Type B pancreatic cell (in vitro differentiated cells): ENCODE measurements around the gene ABTB2. TPM values are rescaled to one million over a fixed set of nuclear protein-coding genes. Genes with fewer than 3 reads are reported as not detected.

ENCODE experiments used
- DNase-seq: peaks from one replicate; pipeline ENCODE4 v3.0.0; 2021; ENCODE audit warnings: mixed read lengths; ENCODE audit not compliant: unreplicated experiment; ENCODE audit errors: extremely low spot score
- H3K27ac Mint-ChIP-seq: 2 replicates; pipeline ENCODE4 v1.8.0; 2021; ENCODE audit warnings: mild to moderate bottlenecking, mixed read lengths
- H3K27me3 Mint-ChIP-seq: 2 replicates; pipeline ENCODE4 v1.8.0; 2021; ENCODE audit warnings: mixed read lengths
- H3K36me3 Mint-ChIP-seq: 2 replicates; pipeline ENCODE4 v1.8.0; 2021; ENCODE audit warnings: mixed read lengths
- H3K4me1 Mint-ChIP-seq: one replicate; pipeline ENCODE4 v1.8.0; 2021; ENCODE audit warnings: mixed read lengths; ENCODE audit not compliant: unreplicated experiment
- H3K4me3 Mint-ChIP-seq: 2 replicates; pipeline ENCODE4 v1.8.0; 2021; ENCODE audit warnings: mild to moderate bottlenecking, mixed read lengths
- H3K9me3 Mint-ChIP-seq: 2 replicates; pipeline ENCODE4 v1.8.0; 2021; ENCODE audit warnings: mixed read lengths
- CTCF ChIP-seq: fragments of 200-600 bp; sonication (generic); conservative IDR thresholded peaks from 2 replicates; pipeline ENCODE4 v1.5.0; 2021; ENCODE audit warnings: antibody characterized with exemption, mild to moderate bottlenecking
- total RNA-seq: library from RNA; stranded (reverse); gene quantifications from 2 replicates; pipeline ENCODE4 v1.2.1, GENCODE V29; 2021; ENCODE audit warnings: low replicate concordance

Gene ABTB2
- total RNA-seq, 1 donor from 2014 or later: 13.5 TPM

DNA sequence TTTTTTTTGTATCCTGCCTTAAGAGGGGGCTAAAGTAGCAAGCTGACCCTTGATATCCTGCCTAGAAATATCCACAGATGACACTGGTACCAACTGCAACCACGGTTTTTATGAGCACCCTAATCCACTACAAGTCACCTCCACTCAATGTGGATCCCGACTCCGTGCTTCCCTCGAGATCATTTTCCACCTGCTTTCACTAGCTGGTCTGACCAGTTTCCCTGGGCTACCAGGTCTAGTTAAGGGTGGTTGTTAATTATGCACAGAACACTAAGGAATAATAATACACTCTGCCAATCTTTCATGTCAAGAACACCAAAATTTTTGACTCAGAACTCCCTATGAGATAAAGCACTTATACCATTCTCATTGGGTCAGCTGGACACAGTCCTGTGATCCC, 82.3 kb downstream of the ABTB2 start:
- DNase-seq: no peak
- Mint-ChIP-seq H3K36me3 (no peaks in the 10 kb centered on the region), H3K4me3 (no peak overlapping the region), H3K27ac (peak overlapping the region; percentile 94), H3K27me3 (no peaks in the 10 kb centered on the region), H3K9me3 (no peaks in the 10 kb centered on the region), H3K4me1 (peaks cover 42% of the 10 kb centered on the region)
- no peak for TF ChIP-seq CTCF

- Mint-ChIP-seq H3K27ac (peak overlapping the region; percentile 94), H3K4me1 (peaks cover 43% of the 10 kb centered on the region), H3K27me3 (no peaks in the 10 kb centered on the region), H3K9me3 (no peaks in the 10 kb centered on the region), H3K4me3 (peak overlapping the region; percentile 65), H3K36me3 (no peaks in the 10 kb centered on the region)
- no peak for TF ChIP-seq CTCF
- no peak for DNase-seq
Measured at GRCh38 chr11:34274712-34275398, 83.0 kb downstream of the ABTB2 start.

DNA sequence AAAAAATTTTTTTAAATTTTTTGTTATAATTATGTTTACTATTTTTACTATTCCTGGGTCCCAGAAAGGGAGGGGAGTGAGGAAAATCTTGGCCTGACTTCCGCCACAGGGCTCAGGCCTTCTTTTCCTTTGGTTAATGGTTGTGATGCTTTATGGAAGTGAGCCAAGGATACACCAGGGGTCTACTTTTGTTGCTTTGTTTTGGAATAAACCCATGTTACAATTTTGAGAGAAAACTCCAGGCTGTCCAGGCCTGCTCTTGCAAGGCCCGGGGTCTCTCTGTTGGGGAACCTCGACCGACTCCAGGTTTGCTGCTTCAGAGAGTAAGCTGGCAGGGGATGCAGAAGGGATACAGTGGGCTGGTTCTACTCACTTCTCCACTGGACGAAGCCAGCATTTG, 84.7 kb downstream of the ABTB2 start:
- peaks cover 55% of the 10 kb centered on the region for H3K4me1 Mint-ChIP-seq
- H3K36me3 Mint-ChIP-seq: no peaks in the 10 kb centered on the region
- no peaks in the 10 kb centered on the region for H3K9me3 Mint-ChIP-seq
- no peaks in the 10 kb centered on the region for H3K27me3 Mint-ChIP-seq
- DNase-seq: no peak
- no peak overlapping the region for H3K4me3 Mint-ChIP-seq
- no peak for TF ChIP-seq CTCF
- peak overlapping the region; percentile 75 for H3K27ac Mint-ChIP-seq

DNA sequence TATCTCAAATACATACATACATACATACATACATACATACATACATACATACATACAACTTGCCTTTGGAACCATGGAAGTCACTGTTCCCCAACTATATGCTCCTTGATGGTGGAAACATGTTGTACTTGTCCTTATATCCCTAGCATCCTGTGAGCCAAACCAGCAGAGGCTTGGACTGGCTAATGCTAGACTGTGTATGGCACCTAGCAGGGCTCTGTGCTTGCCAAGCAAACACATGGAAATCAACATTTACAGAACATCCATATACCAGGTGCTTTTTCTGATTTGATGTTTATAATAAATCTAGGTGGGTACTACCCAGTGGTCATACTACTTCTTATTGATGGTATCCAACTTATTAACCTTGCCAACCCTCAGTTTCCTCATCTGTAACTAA, 86.1 kb downstream of the ABTB2 start:
- Mint-ChIP-seq H3K36me3 (no peaks in the 10 kb centered on the region), H3K9me3 (no peaks in the 10 kb centered on the region), H3K27me3 (peaks cover 3% of the 10 kb centered on the region), H3K4me3 (no peak overlapping the region), H3K4me1 (peaks cover 63% of the 10 kb centered on the region), H3K27ac (no peak overlapping the region)
- TF ChIP-seq CTCF: no peak
- no peak for DNase-seq

DNA sequence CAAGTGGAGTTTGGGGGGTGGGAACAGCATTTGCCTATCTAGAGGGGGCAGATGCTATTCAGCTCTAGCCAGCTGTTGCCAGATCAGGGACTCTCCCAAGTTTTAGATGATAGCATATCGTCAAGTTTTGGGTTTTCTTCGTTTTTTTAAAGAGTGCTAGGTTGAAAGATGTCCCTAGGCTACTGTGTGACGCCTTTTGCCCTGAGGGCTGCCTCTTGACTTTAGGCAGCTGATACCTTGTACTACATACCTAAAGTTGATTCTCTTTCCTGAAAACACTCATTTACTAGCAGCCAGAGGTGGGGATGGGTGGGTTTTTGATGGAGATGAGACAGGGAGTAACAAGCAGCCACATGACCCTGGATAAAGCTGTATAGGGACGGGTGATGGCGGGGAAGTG, 87.1 kb downstream of the ABTB2 start:
- Mint-ChIP-seq H3K4me1 (peaks cover 61% of the 10 kb centered on the region), H3K27ac (no peak overlapping the region), H3K4me3 (no peak overlapping the region), H3K27me3 (peaks cover 6% of the 10 kb centered on the region), H3K9me3 (no peaks in the 10 kb centered on the region), H3K36me3 (no peaks in the 10 kb centered on the region)
- DNase-seq: no peak
- no peak for TF ChIP-seq CTCF
